ENCODE results near the gene ZNF768.

- TF ChIP-seq HNF4G (IDR thresholded peaks at IDR 0.05; ENCODE audit: borderline replicate concordance, low read depth, low read length): no peak
- no peak for TF ChIP-seq HNF4G (CRISPR knock-in tag; IDR thresholded peaks at IDR 0.05; ENCODE audit: borderline replicate concordance, low read depth)
- TF ChIP-seq NR3C1 (CRISPR knock-in tag; IDR thresholded peaks at IDR 0.05): no peak
- no peak for TF ChIP-seq ATF3 (CRISPR knock-in tag; IDR thresholded peaks at IDR 0.05)
- TF ChIP-seq ZNF407 (CRISPR knock-in tag; IDR thresholded peaks at IDR 0.05; ENCODE audit: not compliant biosample characterization): no peak
- TF ChIP-seq ZBTB26 (CRISPR knock-in tag; IDR thresholded peaks at IDR 0.05; ENCODE audit: borderline replicate concordance): 0 out of 2 replicates have a peak, but pooled peaks have one; percentile 33
- TF ChIP-seq, protein P1, sequence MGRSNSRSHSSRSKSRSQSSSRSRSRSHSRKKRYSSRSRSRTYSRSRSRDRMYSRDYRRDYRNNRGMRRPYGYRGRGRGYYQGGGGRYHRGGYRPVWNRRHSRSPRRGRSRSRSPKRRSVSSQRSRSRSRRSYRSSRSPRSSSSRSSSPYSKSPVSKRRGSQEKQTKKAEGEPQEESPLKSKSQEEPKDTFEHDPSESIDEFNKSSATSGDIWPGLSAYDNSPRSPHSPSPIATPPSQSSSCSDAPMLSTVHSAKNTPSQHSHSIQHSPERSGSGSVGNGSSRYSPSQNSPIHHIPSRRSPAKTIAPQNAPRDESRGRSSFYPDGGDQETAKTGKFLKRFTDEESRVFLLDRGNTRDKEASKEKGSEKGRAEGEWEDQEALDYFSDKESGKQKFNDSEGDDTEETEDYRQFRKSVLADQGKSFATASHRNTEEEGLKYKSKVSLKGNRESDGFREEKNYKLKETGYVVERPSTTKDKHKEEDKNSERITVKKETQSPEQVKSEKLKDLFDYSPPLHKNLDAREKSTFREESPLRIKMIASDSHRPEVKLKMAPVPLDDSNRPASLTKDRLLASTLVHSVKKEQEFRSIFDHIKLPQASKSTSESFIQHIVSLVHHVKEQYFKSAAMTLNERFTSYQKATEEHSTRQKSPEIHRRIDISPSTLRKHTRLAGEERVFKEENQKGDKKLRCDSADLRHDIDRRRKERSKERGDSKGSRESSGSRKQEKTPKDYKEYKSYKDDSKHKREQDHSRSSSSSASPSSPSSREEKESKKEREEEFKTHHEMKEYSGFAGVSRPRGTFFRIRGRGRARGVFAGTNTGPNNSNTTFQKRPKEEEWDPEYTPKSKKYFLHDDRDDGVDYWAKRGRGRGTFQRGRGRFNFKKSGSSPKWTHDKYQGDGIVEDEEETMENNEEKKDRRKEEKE (IDR thresholded peaks at IDR 0.05): no peak
- TF ChIP-seq, protein P2, sequence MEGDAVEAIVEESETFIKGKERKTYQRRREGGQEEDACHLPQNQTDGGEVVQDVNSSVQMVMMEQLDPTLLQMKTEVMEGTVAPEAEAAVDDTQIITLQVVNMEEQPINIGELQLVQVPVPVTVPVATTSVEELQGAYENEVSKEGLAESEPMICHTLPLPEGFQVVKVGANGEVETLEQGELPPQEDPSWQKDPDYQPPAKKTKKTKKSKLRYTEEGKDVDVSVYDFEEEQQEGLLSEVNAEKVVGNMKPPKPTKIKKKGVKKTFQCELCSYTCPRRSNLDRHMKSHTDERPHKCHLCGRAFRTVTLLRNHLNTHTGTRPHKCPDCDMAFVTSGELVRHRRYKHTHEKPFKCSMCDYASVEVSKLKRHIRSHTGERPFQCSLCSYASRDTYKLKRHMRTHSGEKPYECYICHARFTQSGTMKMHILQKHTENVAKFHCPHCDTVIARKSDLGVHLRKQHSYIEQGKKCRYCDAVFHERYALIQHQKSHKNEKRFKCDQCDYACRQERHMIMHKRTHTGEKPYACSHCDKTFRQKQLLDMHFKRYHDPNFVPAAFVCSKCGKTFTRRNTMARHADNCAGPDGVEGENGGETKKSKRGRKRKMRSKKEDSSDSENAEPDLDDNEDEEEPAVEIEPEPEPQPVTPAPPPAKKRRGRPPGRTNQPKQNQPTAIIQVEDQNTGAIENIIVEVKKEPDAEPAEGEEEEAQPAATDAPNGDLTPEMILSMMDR (CRISPR knock-in tag; IDR thresholded peaks at IDR 0.05): no peak
These were observed at the start of gene ZNF768 for GRCh38 chr16:30526137-30526822.

All from HepG2 (cell line).